H7 (cell line): ENCODE measurements around the gene NPIPB8. TPM values are rescaled to one million over a fixed set of nuclear protein-coding genes. Genes with fewer than 3 reads are reported as not detected.
"Not testable (repeated sequence)": the region's sequence is repeated elsewhere in the genome, so short reads cannot be mapped to it uniquely, and the experiment has no call there.

Experiments used
- DNase-seq: peaks from one replicate; pipeline ENCODE4 v3.0.0; 2012
- H3K27me3 ChIP-seq: 2 replicates; pipeline ENCODE4 v1.6.0; 2011; ENCODE audit warnings: mild to moderate bottlenecking, low read length; ENCODE audit not compliant: control insufficient read depth, insufficient read depth
- H3K36me3 ChIP-seq: replicated peaks from 2 replicates; pipeline ENCODE4 v1.5.1; 2011; ENCODE audit warnings: low read length; ENCODE audit not compliant: control insufficient read depth, insufficient read depth
- H3K4me3 ChIP-seq: 2 replicates; pipeline ENCODE4 v1.5.1; 2011; ENCODE audit warnings: low read depth, mild to moderate bottlenecking, control low read depth, low read length, moderate library complexity; ENCODE audit not compliant: insufficient read depth
- total RNA-seq: library from RNA; depleted of rRNA; stranded (reverse); fragments of >200 nt; shearing (Covaris generic); gene quantifications from 2 replicates; pipeline ENCODE4 v1.2.3, GENCODE V29; 2014

The NPIPB8 gene
- total RNA-seq, 1 experiment from 2014 or later: 0.31 TPM

- H3K4me3 ChIP-seq, DNase-seq, H3K36me3 ChIP-seq, H3K27me3 ChIP-seq: not testable (repeated sequence)
These were observed 36.3 kb upstream of the NPIPB8 start for GRCh38 chr16:28601589-28601988.

- DNase-seq, H3K36me3 ChIP-seq, H3K4me3 ChIP-seq, H3K27me3 ChIP-seq: not testable (repeated sequence)
These were observed 35.8 kb upstream of the NPIPB8 start for GRCh38 chr16:28602062-28602461.

- Histone ChIP-seq H3K27me3 (no peaks in the 10 kb centered on the region), H3K4me3 (no peak overlapping the region), H3K36me3 (no peaks in the 10 kb centered on the region)
- no peak for DNase-seq
These were observed 35.3 kb upstream of the NPIPB8 start for GRCh38 chr16:28602529-28602928.

DNA sequence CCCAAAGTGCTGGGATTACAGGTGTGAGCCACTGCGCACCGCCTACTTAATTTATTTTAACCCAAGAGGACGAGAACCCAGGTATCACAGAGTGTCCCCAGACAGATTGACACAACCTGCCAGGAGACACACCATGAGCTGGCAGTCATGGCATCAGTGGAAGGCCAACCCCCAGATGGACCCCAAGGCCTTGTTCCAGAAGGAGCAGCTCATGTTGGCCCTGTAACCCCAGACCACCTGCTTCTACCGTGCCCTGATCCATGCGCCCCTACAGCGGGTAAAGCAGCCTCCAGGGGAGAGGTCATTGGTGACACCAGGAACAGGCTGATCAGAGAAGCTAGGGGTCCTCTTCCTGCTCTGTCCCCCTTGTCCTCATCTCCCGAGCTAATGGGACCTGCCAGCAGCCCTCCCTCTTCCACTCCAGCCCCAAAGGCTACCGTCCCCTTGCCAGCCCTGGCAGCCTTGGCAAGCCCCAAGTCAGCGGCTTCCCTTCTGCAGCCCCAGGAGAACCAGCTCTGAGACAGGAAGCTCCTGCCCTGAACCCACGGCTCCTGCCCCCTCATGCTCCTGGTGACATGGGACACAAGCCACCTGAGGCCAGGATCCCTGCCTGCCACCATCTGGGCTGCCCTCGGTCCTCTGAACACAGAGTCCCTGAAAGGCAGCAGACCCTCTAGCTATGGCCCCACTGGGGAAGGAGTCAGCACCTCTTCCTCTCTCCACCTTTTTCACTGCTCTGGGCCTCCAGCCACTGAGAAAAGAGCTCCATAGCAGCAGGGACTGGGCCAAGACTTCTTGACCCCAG lies 34.3 kb upstream of the NPIPB8 start:
- H3K27me3 ChIP-seq: no peaks in the 10 kb centered on the region
- H3K4me3 ChIP-seq: no peak overlapping the region
- H3K36me3 ChIP-seq: no peaks in the 10 kb centered on the region
- no peak for DNase-seq

DNA sequence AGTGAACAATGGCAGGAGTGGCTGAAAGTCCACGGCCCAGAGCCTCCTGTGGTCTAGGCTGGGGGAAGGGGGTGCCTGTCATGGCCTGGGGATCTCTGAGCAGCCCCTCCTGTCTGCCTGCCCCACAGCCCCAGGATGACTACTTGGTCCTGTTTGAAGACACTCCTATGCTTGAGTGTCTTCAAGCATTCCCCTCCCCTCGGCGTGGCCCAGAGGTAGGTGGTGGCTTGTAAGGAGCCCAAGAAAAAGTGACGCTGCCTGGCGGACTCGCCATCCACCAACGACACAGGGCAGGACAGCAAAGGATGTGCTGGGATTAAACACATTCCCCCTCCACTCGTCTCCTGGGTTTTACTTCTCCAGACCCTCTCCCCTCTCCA lies 33.7 kb upstream of the NPIPB8 start:
- Histone ChIP-seq H3K27me3 (no peaks in the 10 kb centered on the region), H3K36me3 (no peaks in the 10 kb centered on the region), H3K4me3 (no peak overlapping the region)
- no peak for DNase-seq

GRCh38 chr16:28606291-28607115 lies 31.4 kb upstream of the NPIPB8 start:
- Histone ChIP-seq H3K27me3 (no peaks in the 10 kb centered on the region), H3K4me3 (no peak overlapping the region), H3K36me3 (no peaks in the 10 kb centered on the region)
- no peak for DNase-seq

DNA sequence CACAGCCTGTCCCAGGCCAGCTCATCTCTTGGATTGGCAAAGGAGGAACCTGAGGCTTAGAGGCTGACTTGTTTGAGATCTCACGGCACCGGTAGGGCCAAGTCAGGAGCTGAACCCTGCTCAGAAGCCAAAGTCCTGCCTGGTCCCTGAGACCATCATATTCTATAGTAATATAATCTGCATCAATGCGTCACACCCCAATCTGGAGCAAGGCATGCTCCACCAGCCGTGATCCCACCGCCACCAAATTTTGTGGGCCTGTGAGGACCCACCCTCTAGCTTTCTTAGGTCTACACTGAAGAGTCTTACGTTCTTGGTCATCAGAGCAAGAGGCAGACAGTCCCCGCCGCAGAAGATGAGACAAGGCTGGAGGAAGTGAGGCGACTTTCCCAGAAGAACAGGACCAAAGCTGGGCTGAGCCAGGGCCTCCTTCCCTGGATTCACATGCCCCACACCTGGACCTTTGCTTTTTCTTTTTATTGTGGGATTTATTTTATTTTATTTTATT lies 30.7 kb upstream of the NPIPB8 start:
- no peak for DNase-seq
- no peak overlapping the region for H3K4me3 ChIP-seq
- no peaks in the 10 kb centered on the region for H3K27me3 ChIP-seq
- no peaks in the 10 kb centered on the region for H3K36me3 ChIP-seq

- not testable (repeated sequence) for DNase-seq, H3K27me3 ChIP-seq, H3K36me3 ChIP-seq, H3K4me3 ChIP-seq
These were observed 30.0 kb upstream of the NPIPB8 start for GRCh38 chr16:28607681-28608495.

DNA sequence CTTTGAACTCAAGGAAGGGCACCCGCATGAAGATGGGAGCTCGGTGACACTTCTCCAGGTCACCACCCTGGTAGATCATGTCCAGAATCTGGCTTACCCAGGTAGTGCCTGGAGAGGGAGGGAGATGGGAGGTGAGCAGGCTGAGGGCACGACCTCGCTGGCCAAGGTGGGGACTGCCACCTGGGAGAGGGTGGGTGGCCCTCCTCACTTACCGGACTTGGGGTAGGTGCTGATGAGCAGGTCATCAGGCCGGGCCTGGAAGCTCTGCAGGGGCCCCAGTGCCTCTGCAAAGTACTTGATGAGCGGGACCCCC lies 29.4 kb upstream of the NPIPB8 start:
- H3K27me3 ChIP-seq, H3K4me3 ChIP-seq, H3K36me3 ChIP-seq, DNase-seq: not testable (repeated sequence)

DNA sequence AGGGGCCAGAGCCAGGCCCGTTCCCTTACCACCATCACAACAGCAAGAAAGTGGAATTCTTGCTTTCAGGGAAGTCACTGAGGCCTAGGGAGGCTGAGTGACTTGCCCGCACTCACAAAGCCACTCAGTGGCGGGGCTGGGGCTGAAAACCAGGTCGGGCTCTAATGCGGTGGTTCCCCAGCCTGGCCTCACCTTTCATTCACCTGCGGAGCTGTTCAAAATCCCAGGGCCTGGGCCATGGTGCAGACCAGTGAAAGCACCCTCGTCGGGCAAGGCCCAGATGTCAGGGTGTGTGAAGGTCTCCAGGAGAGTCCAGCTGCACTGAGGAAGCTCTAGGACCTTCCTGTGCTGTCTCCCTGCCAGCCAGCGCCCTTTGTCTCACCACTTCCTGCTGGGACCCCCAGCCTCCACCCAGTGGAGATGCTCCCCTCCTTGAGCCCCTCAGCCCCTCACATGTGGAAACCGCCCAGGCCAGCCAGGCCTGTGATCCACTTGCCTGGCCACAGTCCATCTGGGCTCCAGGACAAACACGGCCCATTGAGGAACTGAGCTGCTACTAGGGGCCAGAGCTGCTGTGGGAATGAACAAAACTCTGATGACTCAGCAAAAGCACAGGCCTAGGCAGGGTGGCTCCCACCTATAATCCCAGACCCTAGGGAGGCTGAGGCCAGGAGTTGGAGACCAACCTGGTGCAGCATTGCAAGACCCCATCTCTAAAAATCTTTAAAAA lies 28.8 kb upstream of the NPIPB8 start:
- H3K27me3 ChIP-seq, DNase-seq, H3K36me3 ChIP-seq, H3K4me3 ChIP-seq: not testable (repeated sequence)

- peak; percentile 75 for DNase-seq
- H3K36me3 ChIP-seq: no peaks in the 10 kb centered on the region
- no peak within 1 kb of the TSS for H3K4me3 ChIP-seq
- H3K27me3 ChIP-seq: no peaks in the 10 kb centered on the region
These were observed 28.0 kb upstream of the NPIPB8 start, which contains the start of gene SULT1A1 for GRCh38 chr16:28609631-28610594. Gene SULT1A1, minus strand, starts transcription at chr16:28610044. Its CDS starts 1,189 bp downstream, at chr16:28608855.

- Histone ChIP-seq H3K27me3 (no peaks in the 10 kb centered on the region), H3K4me3 (no peak overlapping the region), H3K36me3 (no peaks in the 10 kb centered on the region)
- DNase-seq: peak; percentile 86
These were observed 27.2 kb upstream of the NPIPB8 start for GRCh38 chr16:28610595-28611191.
